CD14-positive monocyte (primary cell): ENCODE measurements around the gene PLS1. TPM values are rescaled to one million over a fixed set of nuclear protein-coding genes. Genes with fewer than 3 reads are reported as not detected.

ENCODE experiments used
- DNase-seq, 3 donors: peaks; one replicate each; pipeline ENCODE4 v3.0.0-alpha.2; 2011 to 2022
- H2AFZ ChIP-seq: 2 replicates; pipeline ENCODE4 v1.6.0; 2012; ENCODE audit warnings: mild to moderate bottlenecking, low read depth, low read length, inconsistent platforms; ENCODE audit not compliant: insufficient read depth, poor library complexity, severe bottlenecking
- H3K27ac ChIP-seq, 2 donors: 1 replicate in 1 of 2; 2 replicates in 1 of 2; pipeline ENCODE4 v1.5.1; 2012 to 2013; ENCODE audit warnings: low read length in 2 of 2, control low read depth in 1 of 2, inconsistent platforms in 1 of 2, low read depth in 1 of 2, mild to moderate bottlenecking in 1 of 2
- H3K27me3 ChIP-seq, 2 donors: one replicate each; pipeline versions ENCODE4 v1.6.0 to v1.6.1; 2011 to 2013; ENCODE audit warnings: low read length in 2 of 2; ENCODE audit not compliant: control insufficient read depth in 2 of 2, insufficient read depth in 2 of 2
- H3K36me3 ChIP-seq, 2 donors: replicated peaks in 1 of 2; 1 replicate in 1 of 2; 2 replicates in 1 of 2; pipeline versions ENCODE4 v1.5.1 to v1.6.1; 2012 to 2013; ENCODE audit warnings: low read length in 2 of 2, control low read depth in 1 of 2, inconsistent platforms in 1 of 2, mild to moderate bottlenecking in 1 of 2; ENCODE audit not compliant: insufficient read depth in 2 of 2, control insufficient read depth in 1 of 2
- H3K4me1 ChIP-seq, 2 donors: 1 replicate in 1 of 2; 2 replicates in 1 of 2; pipeline versions ENCODE4 v1.5.1 to v1.6.1; 2012 to 2013; ENCODE audit warnings: low read length in 2 of 2, control low read depth in 1 of 2, inconsistent platforms in 1 of 2, mild to moderate bottlenecking in 1 of 2, moderate library complexity in 1 of 2; ENCODE audit not compliant: insufficient read depth in 2 of 2, control insufficient read depth in 1 of 2
- H3K4me2 ChIP-seq: replicated peaks from 2 replicates; pipeline ENCODE3; 2012; ENCODE audit warnings: low read length, moderate library complexity, mild to moderate bottlenecking; ENCODE audit not compliant: poor library complexity, severe bottlenecking; ENCODE audit errors: extremely low read depth
- H3K4me3 ChIP-seq, 3 experiments: fragments of 200-600 bp in 1 of 3; sonication (generic) in 1 of 3; replicated peaks in 1 of 3; 1 replicate in 2 of 3; 2 replicates in 1 of 3; pipeline ENCODE4 v1.5.1; 2011 to 2013; ENCODE audit warnings: low read length in 3 of 3, mild to moderate bottlenecking in 3 of 3, control low read depth in 2 of 3, low read depth in 2 of 3, inconsistent platforms in 1 of 3, moderate library complexity in 1 of 3
- H3K79me2 ChIP-seq: 2 replicates; pipeline ENCODE4 v1.6.0; 2012; ENCODE audit warnings: mild to moderate bottlenecking, control low read depth, inconsistent platforms, low read length, moderate library complexity; ENCODE audit not compliant: insufficient read depth
- H3K9ac ChIP-seq: 2 replicates; pipeline ENCODE4 v1.6.0; 2017; ENCODE audit warnings: low read length, mild to moderate bottlenecking; ENCODE audit not compliant: insufficient read depth, poor library complexity, severe bottlenecking
- H3K9me3 ChIP-seq, 2 donors: replicated peaks in 1 of 2; 1 replicate in 1 of 2; 2 replicates in 1 of 2; pipeline versions ENCODE4 v1.5.1 to v1.6.1; 2012 to 2013; ENCODE audit warnings: low read length in 2 of 2, control low read depth in 1 of 2; ENCODE audit not compliant: control insufficient read depth in 1 of 2, insufficient read depth in 1 of 2
- H4K20me1 ChIP-seq: 2 replicates; pipeline ENCODE4 v1.6.0; 2012; ENCODE audit warnings: mild to moderate bottlenecking, low read length, control low read depth, moderate library complexity; ENCODE audit not compliant: insufficient read depth
- H3K27ac Mint-ChIP-seq, 7 donors: one replicate each; pipeline ENCODE4 v1.8.0; 2020; ENCODE audit warnings: mild to moderate bottlenecking in 7 of 7, mixed read lengths in 7 of 7, moderate library complexity in 6 of 7, inconsistent platforms in 2 of 7
- H3K27me3 Mint-ChIP-seq, 3 donors: one replicate each; pipeline ENCODE4 v1.8.0; 2021 to 2022; ENCODE audit warnings: low read depth in 3 of 3, mild to moderate bottlenecking in 3 of 3, mixed read lengths in 3 of 3, moderate library complexity in 3 of 3, inconsistent platforms in 1 of 3
- H3K36me3 Mint-ChIP-seq, 2 donors: one replicate each; pipeline ENCODE4 v1.8.0; 2020; ENCODE audit warnings: mixed read lengths in 2 of 2, inconsistent platforms in 1 of 2, mild to moderate bottlenecking in 1 of 2
- H3K4me1 Mint-ChIP-seq: one replicate; pipeline ENCODE4 v1.8.0; 2020; ENCODE audit warnings: mild to moderate bottlenecking, mixed read lengths
- H3K4me3 Mint-ChIP-seq, 2 donors: one replicate each; pipeline ENCODE4 v1.8.0; 2020; ENCODE audit warnings: mild to moderate bottlenecking in 2 of 2, mixed read lengths in 2 of 2, moderate library complexity in 1 of 2
- H3K9me3 Mint-ChIP-seq, 7 donors: one replicate each; pipeline ENCODE4 v1.8.0; 2020 to 2022; ENCODE audit warnings: mixed read lengths in 7 of 7, mild to moderate bottlenecking in 6 of 7, moderate library complexity in 6 of 7, inconsistent platforms in 2 of 7
- WGBS: methylation state at CpG from one replicate; pipeline ENCODE4 v1.1.5; 2013; ENCODE audit warnings: missing lambda C conversion rate; ENCODE audit not compliant: insufficient coverage; 5-methylcytosine and 5-hydroxymethylcytosine counted together
- intact Hi-C, 2 donors: fragments of 100-400 bp; cut with micrococcal nuclease; formaldehyde crosslinking; loops; one replicate each; pipeline versions ENCODE4 v1.15.0 to v1.15.1; 2023
- polyA plus RNA-seq, 3 donors: library from polyadenylated mRNA; depleted of rRNA in 1 of 3; unstranded in 2 of 3; stranded (reverse) in 1 of 3; fragments of 300-500 nt in 2 of 3; fragments of >200 nt in 1 of 3; fragmentation: Illumina TruSeq in 2 of 3; gene quantifications; 1 replicate in 2 of 3; 2 replicates in 1 of 3; pipeline ENCODE4 v1.2.3, GENCODE V29; 2012 to 2021
- TF ChIP-seq, protein P1 (sequence below): fragments of 200-600 bp; IDR thresholded peaks from one replicate; pipeline ENCODE4 v1.8.0; 2022; ENCODE audit warnings: antibody characterized with exemption, mild to moderate bottlenecking

The PLS1 gene
- polyA plus RNA-seq, 3 donors, result 0.09 to 0.17 TPM; not detected in 1

DNA sequence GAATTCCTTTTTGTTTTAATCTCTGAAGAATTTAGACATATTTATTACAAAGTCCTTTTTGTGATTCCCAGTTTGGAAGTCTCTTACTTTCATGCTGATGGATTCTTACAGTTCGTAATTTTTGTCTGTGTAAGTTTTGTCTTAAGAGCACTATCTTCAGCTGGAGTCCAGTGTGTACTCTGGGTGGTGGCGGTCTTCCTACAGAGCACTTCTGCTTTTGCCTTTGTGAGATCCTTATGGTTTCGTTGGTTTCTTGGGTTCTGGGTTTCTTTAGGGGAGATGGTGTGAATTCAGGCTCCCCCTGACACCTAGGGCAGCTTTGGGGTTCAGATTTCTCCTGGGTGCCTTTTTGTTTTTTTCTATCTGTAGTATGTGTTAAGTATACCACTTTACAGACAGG is 45.3 kb downstream of the PLS1 start:
- no peaks in the 10 kb centered on the region for H3K27me3 ChIP-seq
- Mint-ChIP-seq H3K4me1 (no peaks in the 10 kb centered on the region), H3K4me3 (no peak overlapping the region), H3K9me3 (peaks cover 0 to 1% (median 0%) of the 10 kb centered on the region in 7 donors), H3K27me3 (peaks cover 0 to 2% (median 0%) of the 10 kb centered on the region in 3 donors), H3K27ac (no peak overlapping the region), H3K36me3 (no peaks in the 10 kb centered on the region)
- H3K9ac ChIP-seq, result no peak overlapping the region
- no peak for DNase-seq
- H2AFZ ChIP-seq, result no peak overlapping the region
- intact Hi-C loops, result no loop called here
- H3K4me3 ChIP-seq, result no peak overlapping the region
- no peak overlapping the region for H3K27ac ChIP-seq
- WGBS, result 17% methylated on average over 1 of the region's 3 CpGs
- no peaks in the 10 kb centered on the region for H3K4me1 ChIP-seq
- no peak overlapping the region for H3K4me2 ChIP-seq
- H4K20me1 ChIP-seq, result no peaks in the 10 kb centered on the region
- H3K36me3 ChIP-seq, result no peaks in the 10 kb centered on the region
- no peaks in the 10 kb centered on the region for H3K79me2 ChIP-seq
- no peaks in the 10 kb centered on the region for H3K9me3 ChIP-seq
- TF ChIP-seq, protein P1, sequence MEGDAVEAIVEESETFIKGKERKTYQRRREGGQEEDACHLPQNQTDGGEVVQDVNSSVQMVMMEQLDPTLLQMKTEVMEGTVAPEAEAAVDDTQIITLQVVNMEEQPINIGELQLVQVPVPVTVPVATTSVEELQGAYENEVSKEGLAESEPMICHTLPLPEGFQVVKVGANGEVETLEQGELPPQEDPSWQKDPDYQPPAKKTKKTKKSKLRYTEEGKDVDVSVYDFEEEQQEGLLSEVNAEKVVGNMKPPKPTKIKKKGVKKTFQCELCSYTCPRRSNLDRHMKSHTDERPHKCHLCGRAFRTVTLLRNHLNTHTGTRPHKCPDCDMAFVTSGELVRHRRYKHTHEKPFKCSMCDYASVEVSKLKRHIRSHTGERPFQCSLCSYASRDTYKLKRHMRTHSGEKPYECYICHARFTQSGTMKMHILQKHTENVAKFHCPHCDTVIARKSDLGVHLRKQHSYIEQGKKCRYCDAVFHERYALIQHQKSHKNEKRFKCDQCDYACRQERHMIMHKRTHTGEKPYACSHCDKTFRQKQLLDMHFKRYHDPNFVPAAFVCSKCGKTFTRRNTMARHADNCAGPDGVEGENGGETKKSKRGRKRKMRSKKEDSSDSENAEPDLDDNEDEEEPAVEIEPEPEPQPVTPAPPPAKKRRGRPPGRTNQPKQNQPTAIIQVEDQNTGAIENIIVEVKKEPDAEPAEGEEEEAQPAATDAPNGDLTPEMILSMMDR, result no peak

DNA sequence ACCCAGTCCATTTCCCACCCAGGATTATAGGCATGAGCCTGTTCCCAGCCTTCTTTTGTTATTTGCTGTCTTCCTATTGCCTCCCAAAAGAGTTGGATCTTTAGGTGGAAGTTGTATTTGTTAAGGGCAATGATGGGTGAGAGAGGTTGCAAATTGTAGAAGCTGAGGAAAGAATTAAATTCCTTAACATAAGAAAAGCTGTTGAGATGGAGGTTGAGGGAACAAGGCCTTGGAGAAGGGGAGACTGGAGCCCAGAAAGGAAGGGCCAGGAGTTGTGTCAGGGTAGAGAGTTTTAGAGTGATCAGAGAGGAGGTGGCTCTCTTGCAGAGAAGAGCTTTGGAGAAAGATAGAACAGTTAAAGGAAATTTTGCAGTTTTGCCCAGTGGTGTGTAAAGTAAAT is 46.8 kb downstream of the PLS1 start:
- Mint-ChIP-seq H3K36me3 (no peaks in the 10 kb centered on the region), H3K4me1 (no peaks in the 10 kb centered on the region), H3K4me3 (no peak overlapping the region), H3K9me3 (peaks cover 0 to 2% (median 0%) of the 10 kb centered on the region in 7 donors), H3K27ac (no peak overlapping the region), H3K27me3 (no peaks in the 10 kb centered on the region)
- Histone ChIP-seq H3K4me2 (no peak overlapping the region), H3K36me3 (no peaks in the 10 kb centered on the region), H3K27ac (no peak overlapping the region), H3K9me3 (no peaks in the 10 kb centered on the region), H3K79me2 (no peaks in the 10 kb centered on the region), H4K20me1 (no peaks in the 10 kb centered on the region), H3K9ac (no peak overlapping the region), H3K27me3 (no peaks in the 10 kb centered on the region), H2AFZ (no peak overlapping the region), H3K4me3 (no peak overlapping the region), H3K4me1 (no peaks in the 10 kb centered on the region)
- intact Hi-C loops, result no loop called here
- no peak for DNase-seq
- TF ChIP-seq, protein P1, result no peak
